Stimulated activated CD8-positive, alpha-beta memory T cell treated with anti-CD3 and anti-CD28 coated beads, Interleukin-7, amount 100 ng/mL, for 4 hours (primary cell): ENCODE results near the gene HADHA.
"Not testable (repeated sequence)": the region's sequence is repeated elsewhere in the genome, so short reads cannot be mapped to it uniquely, and the experiment has no call there.

Source experiments
- DNase-seq, 2 donors: peaks; one replicate each; pipeline ENCODE4 v3.0.0-alpha.2; 2020; ENCODE audit warnings: low read depth in 2 of 2

Gene HADHA

GRCh38 chr2:26174691-26175465 is 69.6 kb downstream of the HADHA start:
- DNase-seq = no peak

GRCh38 chr2:26173776-26174482 is 70.5 kb downstream of the HADHA start:
- DNase-seq = no peak

DNA sequence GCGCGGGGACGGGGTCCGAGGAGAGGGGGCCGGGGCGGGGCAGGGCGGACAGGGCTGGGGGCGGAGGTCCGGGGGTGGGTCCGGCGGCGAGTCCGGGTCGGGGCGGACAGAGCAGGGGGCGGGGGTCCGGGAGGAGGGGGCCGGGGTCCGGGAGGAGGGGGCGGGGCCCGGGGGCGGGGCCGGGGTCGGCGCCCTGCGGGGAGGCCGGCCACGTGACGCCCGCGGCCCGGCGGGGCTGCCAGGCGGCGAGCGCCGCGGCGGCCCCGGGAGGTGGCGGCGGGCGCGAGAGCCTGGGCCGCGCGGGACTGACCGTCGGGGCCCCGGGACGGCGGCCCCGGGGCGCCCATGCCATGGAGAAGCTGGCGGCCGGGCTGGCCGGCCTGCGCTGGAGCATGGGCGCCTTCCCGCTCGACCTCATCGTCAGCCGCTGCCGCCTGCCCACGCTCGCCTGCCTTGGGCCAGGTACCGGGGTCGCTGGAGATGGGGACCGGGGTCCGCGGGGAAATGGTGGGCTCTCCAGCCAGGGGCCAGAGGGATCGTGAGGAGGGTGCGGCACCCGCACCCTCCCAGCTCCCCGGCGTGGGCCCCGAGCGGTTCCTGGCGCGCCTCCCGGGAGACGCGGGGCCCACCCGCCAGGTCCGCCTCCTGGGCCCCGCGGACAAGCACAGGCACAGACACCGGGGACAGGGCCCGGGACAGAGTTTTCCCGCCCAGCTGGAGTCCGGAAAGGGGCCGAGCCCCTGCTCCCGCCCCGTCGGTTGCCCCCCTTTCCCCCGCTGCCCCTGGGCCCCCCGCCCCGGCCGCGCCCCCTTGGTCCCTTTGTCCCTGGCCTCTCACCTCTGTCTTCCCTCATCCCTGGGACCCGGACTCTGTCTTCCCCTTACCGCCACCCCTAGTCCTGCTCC is 71.3 kb downstream of the HADHA start, which contains the start of gene GAREM2:
TSS of gene GAREM2 (plus strand) at position 218 of the 905 bp plus-strand sequence. CDS start at position 351, 133 bp downstream.
- DNase-seq = no peak

- no peak for DNase-seq
These were observed 72.1 kb downstream of the HADHA start for GRCh38 chr2:26172189-26172870.

GRCh38 chr2:26170795-26171194 is 73.6 kb downstream of the HADHA start:
- no peak for DNase-seq

GRCh38 chr2:26169681-26170414 is 74.6 kb downstream of the HADHA start:
- no peak for DNase-seq

GRCh38 chr2:26169226-26169625 is 75.2 kb downstream of the HADHA start:
- DNase-seq = no peak

DNA sequence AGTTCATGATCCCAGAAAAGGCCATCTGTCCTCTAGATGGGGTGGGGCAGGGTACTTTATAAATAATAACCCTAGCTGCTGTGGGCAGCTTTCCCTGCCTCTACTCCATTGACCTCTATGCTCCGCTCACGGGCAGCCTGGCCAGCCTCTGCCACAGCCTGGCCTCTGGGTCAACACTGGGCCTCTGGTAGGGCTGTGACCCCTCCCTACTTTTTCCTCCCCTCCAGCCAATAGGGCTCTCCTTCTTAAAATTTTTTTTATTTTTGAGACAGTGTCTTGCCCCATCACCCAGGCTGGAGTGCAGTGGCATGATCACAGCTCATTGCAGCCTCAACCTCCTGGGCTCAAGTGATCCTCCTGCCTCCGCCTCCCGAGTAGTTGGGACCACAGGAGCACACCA is 75.6 kb downstream of the HADHA start:
- DNase-seq = no peak

DNA sequence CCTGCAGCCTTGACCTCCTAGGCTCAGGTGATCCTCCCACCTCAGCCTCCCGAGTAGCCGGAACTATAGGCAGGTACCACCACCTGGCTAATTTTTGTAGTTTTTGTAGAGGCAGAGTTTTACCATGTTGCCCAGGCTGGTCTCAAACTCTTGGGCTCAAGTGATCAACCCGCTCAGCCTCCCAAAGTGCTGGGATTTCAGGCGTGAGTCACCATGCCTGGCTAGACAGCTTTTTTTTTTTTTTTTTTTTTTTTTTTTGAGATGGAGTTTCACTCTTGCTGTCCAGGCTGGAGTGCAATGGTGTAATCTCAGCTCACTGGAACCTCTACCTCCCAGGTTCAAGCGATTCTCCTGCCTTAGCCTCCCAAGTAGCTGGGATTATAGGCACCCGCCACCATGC is 77.9 kb downstream of the HADHA start:
- not testable (repeated sequence) for DNase-seq

DNA sequence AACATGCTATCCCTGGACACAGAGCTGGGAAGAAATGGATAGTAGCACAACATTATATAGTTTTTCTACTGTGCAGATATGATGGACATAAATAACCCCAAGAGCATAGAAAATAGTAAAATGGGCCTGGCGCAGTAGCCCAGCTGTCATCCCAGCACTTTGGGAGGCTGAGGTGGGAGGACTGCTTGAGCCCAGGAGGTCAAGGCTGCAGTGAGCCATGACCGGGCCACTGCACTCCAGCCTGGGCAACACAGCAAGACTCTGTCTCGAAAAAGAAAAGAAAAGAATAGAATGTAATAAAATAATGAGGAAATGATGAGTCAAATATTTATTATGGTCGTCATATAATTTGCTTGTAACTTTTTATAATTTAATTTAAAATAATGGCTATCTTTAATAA is 79.0 kb downstream of the HADHA start:
- no peak for DNase-seq

GRCh38 chr2:26164641-26165211 is 79.7 kb downstream of the HADHA start:
- DNase-seq = no peak

DNA sequence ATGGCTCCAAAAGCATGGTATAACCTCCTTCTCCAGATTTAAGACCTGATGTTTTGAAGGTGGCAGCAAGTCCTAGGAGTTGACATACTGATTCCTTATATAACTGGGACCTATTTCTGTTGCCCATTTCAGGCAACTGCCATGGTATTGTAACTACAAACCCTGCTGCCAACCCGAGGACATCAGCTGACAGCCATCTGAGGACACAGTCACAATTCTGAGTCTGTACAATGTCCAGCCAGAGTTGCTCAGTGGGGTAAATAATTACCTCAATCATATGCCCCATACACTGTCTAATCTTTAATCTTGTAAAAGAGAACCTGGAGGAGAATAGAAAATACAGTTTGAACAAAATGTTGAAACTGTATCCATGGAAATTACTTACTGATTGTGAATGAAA is 80.2 kb downstream of the HADHA start:
- DNase-seq = no peak

DNA sequence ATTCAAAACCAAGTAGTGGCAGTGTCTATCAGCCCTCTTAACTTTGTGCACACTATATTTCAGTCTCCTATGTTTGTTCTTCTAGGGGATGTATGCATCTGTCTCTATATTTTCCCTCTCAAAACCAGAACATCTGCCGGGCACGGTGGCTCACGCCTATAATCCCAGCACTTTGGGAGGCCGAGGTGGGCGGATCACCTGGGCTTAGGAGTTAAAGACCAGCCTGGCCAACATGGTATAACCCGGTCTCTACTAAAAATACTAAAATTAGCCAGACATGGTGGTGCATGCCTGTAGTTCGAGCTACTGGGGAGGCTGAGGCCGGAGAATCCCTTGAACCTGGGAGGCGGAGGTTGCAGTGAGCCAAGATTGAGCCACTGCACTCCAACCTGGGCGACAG is 81.5 kb downstream of the HADHA start:
- DNase-seq = no peak

GRCh38 chr2:26161926-26162325 is 82.5 kb downstream of the HADHA start:
- DNase-seq = no peak

- no peak for DNase-seq
These were observed 86.9 kb downstream of the HADHA start for GRCh38 chr2:26157580-26157979.

DNA sequence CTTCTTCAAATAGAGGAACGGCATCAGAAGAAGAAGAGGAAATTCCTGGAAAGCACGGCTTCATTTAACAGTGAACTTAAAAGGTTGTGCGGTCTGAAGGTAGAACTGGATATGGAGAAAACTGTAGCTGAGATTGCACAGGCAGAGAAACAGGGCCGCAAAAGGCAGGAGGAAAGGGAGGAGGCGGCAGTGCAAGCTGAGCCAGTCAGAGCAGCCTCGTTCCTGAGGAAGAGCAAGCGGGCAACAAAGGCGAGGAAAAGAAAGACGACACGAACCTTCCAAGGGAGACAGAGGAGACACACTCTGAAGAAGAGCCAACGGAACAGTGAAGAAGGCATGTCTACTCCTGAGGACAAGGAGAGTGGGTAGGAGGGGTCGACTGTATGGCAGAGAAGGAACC is 94.2 kb downstream of the HADHA start:
- no peak for DNase-seq

GRCh38 chr2:26148501-26148900 is 95.9 kb downstream of the HADHA start:
- DNase-seq = no peak

- peak; percentile 24 to 32 for DNase-seq
These were observed 99.3 kb downstream of the HADHA start for GRCh38 chr2:26144953-26145680.

GRCh38 chr2:26144031-26144430 is 100.4 kb downstream of the HADHA start:
- no peak for DNase-seq
